ENCODE results near the gene JMJD1C.

DNA sequence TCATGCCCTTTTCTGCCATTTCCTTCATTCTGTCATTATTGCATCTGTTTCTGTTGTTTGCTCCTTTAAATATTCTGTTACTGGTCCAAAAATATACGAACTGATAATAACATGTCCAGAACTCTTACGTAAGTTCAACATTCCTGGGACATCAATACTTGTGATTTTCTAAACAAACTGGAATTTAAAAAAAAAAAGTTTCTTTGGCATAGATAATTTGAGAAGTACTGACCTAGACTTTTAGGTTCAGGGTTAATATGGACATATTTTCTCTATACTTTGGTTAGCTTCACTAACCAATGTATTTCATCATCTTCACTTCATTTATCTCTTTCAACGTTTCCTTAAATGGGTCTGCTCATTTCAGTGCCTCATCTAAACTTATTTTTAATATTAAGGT, 147.3 kb downstream of the JMJD1C start:
- TF ChIP-seq, protein P1, sequence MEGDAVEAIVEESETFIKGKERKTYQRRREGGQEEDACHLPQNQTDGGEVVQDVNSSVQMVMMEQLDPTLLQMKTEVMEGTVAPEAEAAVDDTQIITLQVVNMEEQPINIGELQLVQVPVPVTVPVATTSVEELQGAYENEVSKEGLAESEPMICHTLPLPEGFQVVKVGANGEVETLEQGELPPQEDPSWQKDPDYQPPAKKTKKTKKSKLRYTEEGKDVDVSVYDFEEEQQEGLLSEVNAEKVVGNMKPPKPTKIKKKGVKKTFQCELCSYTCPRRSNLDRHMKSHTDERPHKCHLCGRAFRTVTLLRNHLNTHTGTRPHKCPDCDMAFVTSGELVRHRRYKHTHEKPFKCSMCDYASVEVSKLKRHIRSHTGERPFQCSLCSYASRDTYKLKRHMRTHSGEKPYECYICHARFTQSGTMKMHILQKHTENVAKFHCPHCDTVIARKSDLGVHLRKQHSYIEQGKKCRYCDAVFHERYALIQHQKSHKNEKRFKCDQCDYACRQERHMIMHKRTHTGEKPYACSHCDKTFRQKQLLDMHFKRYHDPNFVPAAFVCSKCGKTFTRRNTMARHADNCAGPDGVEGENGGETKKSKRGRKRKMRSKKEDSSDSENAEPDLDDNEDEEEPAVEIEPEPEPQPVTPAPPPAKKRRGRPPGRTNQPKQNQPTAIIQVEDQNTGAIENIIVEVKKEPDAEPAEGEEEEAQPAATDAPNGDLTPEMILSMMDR (IDR thresholded peaks at IDR 0.05) = no peak
- no peak for TF ChIP-seq POLR2A (IDR thresholded peaks at IDR 0.05)
